RWPE2 (cell line): Measurements from ENCODE around the gene BAX.

Experiments
- ATAC-seq: fragments of 200-7000 bp; cut with Tn5 transposase; 3 replicates; pipeline ENCODE4 v1.9.1; 2021; ENCODE audit warnings: low read depth
- DNase-seq: peaks from one replicate; pipeline ENCODE4 v3.0.0-alpha.2; 2020; ENCODE audit warnings: low spot score
- H3K27ac ChIP-seq: fragments of 450-650 bp; 2 replicates; pipeline ENCODE4 v1.5.1; 2017; ENCODE audit warnings: mild to moderate bottlenecking; ENCODE audit not compliant: poor library complexity, severe bottlenecking
- H3K27me3 ChIP-seq: fragments of 250-450 bp; sonication (Bioruptor Pico); 2 replicates; pipeline ENCODE4 v1.5.1; 2021; ENCODE audit warnings: mild to moderate bottlenecking, moderate library complexity; ENCODE audit not compliant: insufficient read depth, poor library complexity, severe bottlenecking
- H3K36me3 ChIP-seq: fragments of 250-450 bp; sonication (Bioruptor Pico); 2 replicates; pipeline ENCODE4 v1.5.1; 2020; ENCODE audit warnings: low read depth, mild to moderate bottlenecking, moderate library complexity
- H3K4me1 ChIP-seq: fragments of 250-450 bp; sonication (Bioruptor Pico); 2 replicates; pipeline ENCODE4 v1.5.1; 2021; ENCODE audit warnings: mild to moderate bottlenecking, moderate library complexity; ENCODE audit not compliant: insufficient read depth, poor library complexity, severe bottlenecking
- H3K4me3 ChIP-seq: fragments of 250-450 bp; sonication (Bioruptor Pico); 2 replicates; pipeline ENCODE4 v1.5.1; 2021; ENCODE audit warnings: mild to moderate bottlenecking, moderate library complexity; ENCODE audit not compliant: severe bottlenecking
- H3K9me3 ChIP-seq: fragments of 250-450 bp; sonication (Bioruptor Pico); 2 replicates; pipeline ENCODE4 v1.5.1; 2021; ENCODE audit warnings: mild to moderate bottlenecking, moderate library complexity; ENCODE audit not compliant: severe bottlenecking
- CTCF ChIP-seq: fragments of 450-650 bp; IDR thresholded peaks from one replicate; pipeline ENCODE4 v1.5.1; 2017; ENCODE audit warnings: mild to moderate bottlenecking, moderate library complexity; ENCODE audit not compliant: poor library complexity, severe bottlenecking

Gene BAX

GRCh38 chr19:48990400-48990799 is 35.7 kb downstream of the BAX start:
- Histone ChIP-seq H3K9me3 (no peaks in the 10 kb centered on the region), H3K4me3 (no peak overlapping the region), H3K36me3 (peaks cover 30% of the 10 kb centered on the region), H3K27me3 (no peaks in the 10 kb centered on the region), H3K4me1 (peaks cover 7% of the 10 kb centered on the region), H3K27ac (no peak overlapping the region)
- no peak for ATAC-seq
- no peak for TF ChIP-seq CTCF
- no peak for DNase-seq

- no peak overlapping the region for H3K27ac ChIP-seq
- DNase-seq (no peak), ATAC-seq (no peak)
- H3K36me3 ChIP-seq = peaks cover 24% of the 10 kb centered on the region
- no peak overlapping the region for H3K4me3 ChIP-seq
- peaks cover 7% of the 10 kb centered on the region for H3K4me1 ChIP-seq
- no peaks in the 10 kb centered on the region for H3K9me3 ChIP-seq
- H3K27me3 ChIP-seq = no peaks in the 10 kb centered on the region
- TF ChIP-seq CTCF = no peak
Observed at GRCh38 chr19:48991011-48991609, 36.4 kb downstream of the BAX start.

GRCh38 chr19:48991873-48992580 is 37.4 kb downstream of the BAX start:
- peaks cover 19% of the 10 kb centered on the region for H3K36me3 ChIP-seq
- no peaks in the 10 kb centered on the region for H3K9me3 ChIP-seq
- ATAC-seq = peak; percentile 74
- no peak for TF ChIP-seq CTCF
- peaks cover 7% of the 10 kb centered on the region for H3K4me1 ChIP-seq
- DNase-seq = no peak
- H3K27ac ChIP-seq = peak overlapping the region; percentile 70
- no peaks in the 10 kb centered on the region for H3K27me3 ChIP-seq
- peak overlapping the region; percentile 51 for H3K4me3 ChIP-seq

GRCh38 chr19:48992581-48993174 is 38.0 kb downstream of the BAX start:
- Histone ChIP-seq H3K27ac (peak overlapping the region; percentile 70), H3K4me1 (peaks cover 7% of the 10 kb centered on the region), H3K36me3 (peaks cover 19% of the 10 kb centered on the region), H3K27me3 (no peaks in the 10 kb centered on the region), H3K9me3 (no peaks in the 10 kb centered on the region), H3K4me3 (peak overlapping the region; percentile 51)
- TF ChIP-seq CTCF = no peak
- DNase-seq (no peak), ATAC-seq (no peak)
